Measurements from ENCODE around the gene CEACAM18.

CEACAM18 gene

DNA sequence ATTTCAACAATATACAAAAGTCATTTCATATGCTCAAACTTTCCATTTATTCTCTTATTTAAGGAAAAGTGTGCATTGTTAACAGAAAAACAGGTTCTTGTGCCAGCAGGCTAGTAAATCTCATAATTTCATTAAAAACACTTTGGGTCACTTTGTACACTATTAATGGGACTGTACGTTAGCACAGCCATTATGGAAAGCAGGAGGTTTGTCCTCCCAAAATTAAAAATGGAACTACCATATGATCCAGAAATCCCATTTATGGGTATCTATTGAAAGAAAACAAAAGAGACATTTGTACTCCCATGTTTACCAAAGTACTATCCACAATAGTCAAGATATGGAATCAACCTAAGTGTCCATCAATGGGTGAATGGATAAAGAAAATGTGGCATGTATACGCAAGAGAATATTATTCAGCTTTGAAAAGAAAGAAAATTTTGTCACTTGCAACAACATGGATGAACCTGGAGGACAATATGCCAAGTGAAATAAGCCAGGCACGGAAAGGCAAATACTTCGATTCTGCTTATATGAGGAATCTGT is 61.6 kb downstream of the CEACAM18 start:
- DNase-seq, result no peak

All from bone marrow (tissue), 2 donors.